IPS DF 4.7 (cell line): ENCODE data around the gene TMSB10.
"Not testable (repeated sequence)": the region's sequence is repeated elsewhere in the genome, so short reads cannot be mapped to it uniquely, and the experiment has no call there.

ENCODE experiments used
- DNase-seq: peaks from one replicate; pipeline ENCODE4 v3.0.0-alpha.2; 2013; ENCODE audit warnings: low spot score; ENCODE audit errors: extremely low read depth

The TMSB10 gene

GRCh38 chr2:84902526-84902925 is 2.9 kb upstream of the TMSB10 start:
- DNase-seq: no peak

GRCh38 chr2:84904151-84904550 is 1.3 kb upstream of the TMSB10 start:
- no peak for DNase-seq

GRCh38 chr2:84904717-84905174 is 710 bp upstream of the TMSB10 start:
- no peak for DNase-seq

GRCh38 chr2:84906108-84906899 is 848 bp downstream of the TMSB10 start:
- DNase-seq: no peak

GRCh38 chr2:84906900-84907714 is 1.7 kb downstream of the TMSB10 start:
- DNase-seq: no peak

- DNase-seq: no peak
These were observed 3.7 kb downstream of the TMSB10 start for GRCh38 chr2:84908948-84909713.

GRCh38 chr2:84911135-84911678 is 5.8 kb downstream of the TMSB10 start:
- no peak for DNase-seq

GRCh38 chr2:84912984-84913383 is 7.5 kb downstream of the TMSB10 start:
- DNase-seq: no peak

- DNase-seq: no peak
These were observed 8.9 kb downstream of the TMSB10 start for GRCh38 chr2:84914334-84914733.

- not testable (repeated sequence) for DNase-seq
These were observed 10.2 kb downstream of the TMSB10 start for GRCh38 chr2:84915675-84916074.

GRCh38 chr2:84917821-84918220 is 12.4 kb downstream of the TMSB10 start:
- not testable (repeated sequence) for DNase-seq

- DNase-seq: no peak
These were observed 13.0 kb downstream of the TMSB10 start for GRCh38 chr2:84918430-84918829.

GRCh38 chr2:84919885-84920580 is 14.6 kb downstream of the TMSB10 start:
- no peak for DNase-seq

- no peak for DNase-seq
These were observed 17.6 kb downstream of the TMSB10 start for GRCh38 chr2:84923009-84923408.

- DNase-seq: no peak
These were observed 19.0 kb downstream of the TMSB10 start for GRCh38 chr2:84924173-84925106.

GRCh38 chr2:84925336-84925723 is 19.9 kb downstream of the TMSB10 start:
- DNase-seq: no peak

- peak; percentile 93 for DNase-seq
These were observed 20.4 kb downstream of the TMSB10 start for GRCh38 chr2:84925724-84926376.

GRCh38 chr2:84927275-84927627 is 21.8 kb downstream of the TMSB10 start:
- no peak for DNase-seq

GRCh38 chr2:84931384-84931821 is 25.9 kb downstream of the TMSB10 start:
- no peak for DNase-seq
